Keratinocyte (primary cell): Measurements from ENCODE around the gene CRADD. TPM values are rescaled to one million over a fixed set of nuclear protein-coding genes. Genes with fewer than 3 reads are reported as not detected.

Experiments
- DNase-seq: peaks from one replicate; pipeline ENCODE4 v3.0.0-alpha.2; 2011; ENCODE audit warnings: low read depth, missing footprints, low spot score
- FAIRE-seq: peaks from 2 replicates; lab custom pipeline; 2011; peaks lifted over from hg19 to GRCh38; lab: Jason Lieb, UNC
- H2AFZ ChIP-seq: 2 replicates; pipeline ENCODE4 v1.6.0; 2012; ENCODE audit warnings: low read length, control low read depth, inconsistent platforms; ENCODE audit not compliant: control insufficient read depth
- H3K27ac ChIP-seq: 2 replicates; pipeline ENCODE4 v1.5.1; 2011; ENCODE audit warnings: low read length; ENCODE audit not compliant: control insufficient read depth, insufficient read depth
- H3K27me3 ChIP-seq: 3 replicates; pipeline ENCODE4 v1.6.0; 2011; ENCODE audit warnings: low read length; ENCODE audit not compliant: control insufficient read depth, insufficient read depth; ENCODE audit errors: extremely low read depth
- H3K36me3 ChIP-seq, 2 experiments: 2 replicates in 1 of 2; 3 replicates in 1 of 2; pipeline ENCODE4 v1.5.1; 2011; ENCODE audit warnings: low read length in 2 of 2, mild to moderate bottlenecking in 1 of 2; ENCODE audit not compliant: control insufficient read depth in 2 of 2, insufficient read depth in 2 of 2; ENCODE audit errors: extremely low read depth in 1 of 2
- H3K4me1 ChIP-seq: 3 replicates; pipeline ENCODE4 v1.5.1; 2011; ENCODE audit warnings: low read length; ENCODE audit not compliant: control insufficient read depth, insufficient read depth; ENCODE audit errors: extremely low read depth
- H3K4me2 ChIP-seq: 3 replicates; pipeline ENCODE4 v1.6.0; 2011; ENCODE audit warnings: low read depth, low read length; ENCODE audit not compliant: control insufficient read depth, insufficient read depth; ENCODE audit errors: extremely low read depth
- H3K4me3 ChIP-seq, 3 experiments: fragments of 200-600 bp in 1 of 3; sonication (generic) in 1 of 3; 2 replicates in 2 of 3; 3 replicates in 1 of 3; pipeline ENCODE4 v1.5.1; 2011 to 2016; ENCODE audit warnings: low read length in 3 of 3, mild to moderate bottlenecking in 3 of 3, control low read depth in 2 of 3, inconsistent platforms in 1 of 3, low read depth in 1 of 3, mixed read lengths in 1 of 3, mixed run types in 1 of 3, moderate library complexity in 1 of 3; ENCODE audit not compliant: control insufficient read depth in 2 of 3, insufficient read depth in 2 of 3; ENCODE audit errors: extremely low read depth in 1 of 3
- H3K79me2 ChIP-seq: 2 replicates; pipeline ENCODE4 v1.6.0; 2012; ENCODE audit warnings: low read length; ENCODE audit not compliant: control insufficient read depth, insufficient read depth
- H3K9ac ChIP-seq: 3 replicates; pipeline ENCODE4 v1.6.0; 2011; ENCODE audit warnings: low read length; ENCODE audit not compliant: control insufficient read depth, insufficient read depth; ENCODE audit errors: extremely low read depth
- H3K9me1 ChIP-seq: 3 replicates; pipeline ENCODE4 v1.6.0; 2011; ENCODE audit warnings: low read length; ENCODE audit not compliant: control insufficient read depth, insufficient read depth; ENCODE audit errors: extremely low read depth
- H3K9me3 ChIP-seq: 2 replicates; pipeline ENCODE4 v1.5.1; 2012; ENCODE audit warnings: low read depth, low read length; ENCODE audit not compliant: control insufficient read depth
- H4K20me1 ChIP-seq: 3 replicates; pipeline ENCODE4 v1.6.0; 2011; ENCODE audit warnings: low read length; ENCODE audit not compliant: control insufficient read depth, insufficient read depth; ENCODE audit errors: extremely low read depth
- CTCF ChIP-seq, 3 experiments: IDR thresholded peaks in 1 of 3; conservative IDR thresholded peaks in 1 of 3; optimal IDR thresholded peaks in 1 of 3; 2 replicates in 2 of 3; 3 replicates in 1 of 3; pipeline versions ENCODE3 to v1.5.1; 2011; ENCODE audit warnings: low read length in 3 of 3, mild to moderate bottlenecking in 3 of 3, moderate library complexity in 2 of 3, control low read depth in 1 of 3, inconsistent platforms in 1 of 3; ENCODE audit not compliant: insufficient read depth in 2 of 3; ENCODE audit errors: extremely low read depth in 1 of 3
- EZH2 ChIP-seq: IDR thresholded peaks from one replicate; pipeline ENCODE4 v1.6.1; 2012; ENCODE audit warnings: inconsistent platforms, mild to moderate bottlenecking, low read length, moderate library complexity
- dilution Hi-C: fragments of 300-500 bp; cut with MboI; formaldehyde crosslinking; loops from one replicate; pipeline ENCODE4 v1.7.0; 2020; ENCODE audit warnings: low sequenced_read_pairs; ENCODE audit not compliant: extremely low pct_ligation_motif_present
- polyA plus RNA-seq, 5 experiments: library from polyadenylated mRNA; depleted of rRNA in 3 of 5; stranded (reverse) in 3 of 5; stranded (forward) in 1 of 5; unstranded in 1 of 5; fragments of >200 nt; gene quantifications; 1 replicate in 1 of 5; 2 replicates in 3 of 5; 3 replicates in 1 of 5; pipeline versions ENCODE4 v1.2.1 to v1.2.3, GENCODE V29; 2011 to 2012; ENCODE audit warnings: missing spikeins in 2 of 5, low read depth in 1 of 5, low replicate concordance in 1 of 5

CRADD gene
- polyA plus RNA-seq, 1 donor (not counting 4 experiments of a cell fraction or from before 2014, with no cell fraction given) = 11.2 TPM

GRCh38 chr12:93727911-93728310 lies 50.7 kb downstream of the CRADD start:
- Histone ChIP-seq H3K9ac (no peak overlapping the region), H3K9me1 (no peaks in the 10 kb centered on the region), H3K4me3 (no peak overlapping the region), H4K20me1 (no peaks in the 10 kb centered on the region), H3K27ac (no peak overlapping the region), H3K79me2 (no peaks in the 10 kb centered on the region), H3K36me3 (no peaks in the 10 kb centered on the region), H3K27me3 (no peaks in the 10 kb centered on the region), H3K4me2 (no peak overlapping the region), H2AFZ (no peak overlapping the region), H3K9me3 (no peaks in the 10 kb centered on the region), H3K4me1 (peaks cover 6% of the 10 kb centered on the region)
- no peak for TF ChIP-seq EZH2
- no peak for TF ChIP-seq CTCF (optimal IDR thresholded peaks at IDR 0.05 in 1 of 3, IDR thresholded peaks at IDR 0.05 in 1 of 3, conservative IDR thresholded peaks at IDR 0.05 in 1 of 3; ENCODE audit: extremely low read depth in 1 of 3, insufficient read depth in 2 of 3, low read length in 3 of 3)
- FAIRE-seq (no peak), DNase-seq (no peak)
- dilution Hi-C loops = no loop called here

GRCh38 chr12:93729934-93730333 lies 52.8 kb downstream of the CRADD start:
- H4K20me1 ChIP-seq = no peaks in the 10 kb centered on the region
- H3K36me3 ChIP-seq = no peaks in the 10 kb centered on the region
- no peak overlapping the region for H2AFZ ChIP-seq
- H3K27me3 ChIP-seq = no peaks in the 10 kb centered on the region
- no peak overlapping the region for H3K9ac ChIP-seq
- H3K9me1 ChIP-seq = no peaks in the 10 kb centered on the region
- no peaks in the 10 kb centered on the region for H3K4me1 ChIP-seq
- TF ChIP-seq CTCF (optimal IDR thresholded peaks at IDR 0.05 in 1 of 3, IDR thresholded peaks at IDR 0.05 in 1 of 3, conservative IDR thresholded peaks at IDR 0.05 in 1 of 3; ENCODE audit: extremely low read depth in 1 of 3, insufficient read depth in 2 of 3, low read length in 3 of 3) (no peak), EZH2 (no peak)
- no peak for FAIRE-seq
- H3K27ac ChIP-seq = no peak overlapping the region
- no peak overlapping the region for H3K4me2 ChIP-seq
- no peak for DNase-seq
- dilution Hi-C loops = no loop called here
- no peaks in the 10 kb centered on the region for H3K9me3 ChIP-seq
- no peak overlapping the region for H3K4me3 ChIP-seq
- no peaks in the 10 kb centered on the region for H3K79me2 ChIP-seq
